ENCODE results near the gene PPP1R7.

Gene PPP1R7

GRCh38 chr2:241155936-241156335 lies 5.7 kb downstream of the PPP1R7 start:
- no peak overlapping the region for H3K4me3 ChIP-seq
- H3K27ac ChIP-seq, result no peak overlapping the region

DNA sequence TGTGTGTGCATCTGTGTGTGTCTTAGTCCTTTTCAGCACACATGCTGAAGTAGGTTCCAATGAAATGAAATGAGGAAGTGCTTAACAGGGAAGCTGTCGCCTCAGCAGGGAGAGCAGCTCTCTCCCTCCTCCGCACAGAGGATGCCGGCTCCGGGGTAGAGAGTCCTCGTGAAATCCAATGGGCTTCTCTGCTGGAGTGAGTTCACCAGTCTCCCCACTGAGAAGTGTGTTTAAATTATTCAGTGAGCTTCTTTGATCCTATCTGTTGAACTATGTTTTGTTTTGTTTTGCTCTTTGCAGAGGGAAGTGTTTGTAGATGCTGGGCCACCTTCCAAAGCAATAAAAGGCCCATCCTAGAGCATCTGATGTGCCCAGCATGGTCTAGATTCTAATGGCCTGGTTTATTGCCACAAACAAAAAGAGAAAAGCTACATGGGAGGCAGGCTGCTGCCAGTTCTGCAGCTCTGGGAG lies 6.7 kb downstream of the PPP1R7 start:
- no peak overlapping the region for H3K4me3 ChIP-seq
- H3K27ac ChIP-seq, result no peak overlapping the region

DNA sequence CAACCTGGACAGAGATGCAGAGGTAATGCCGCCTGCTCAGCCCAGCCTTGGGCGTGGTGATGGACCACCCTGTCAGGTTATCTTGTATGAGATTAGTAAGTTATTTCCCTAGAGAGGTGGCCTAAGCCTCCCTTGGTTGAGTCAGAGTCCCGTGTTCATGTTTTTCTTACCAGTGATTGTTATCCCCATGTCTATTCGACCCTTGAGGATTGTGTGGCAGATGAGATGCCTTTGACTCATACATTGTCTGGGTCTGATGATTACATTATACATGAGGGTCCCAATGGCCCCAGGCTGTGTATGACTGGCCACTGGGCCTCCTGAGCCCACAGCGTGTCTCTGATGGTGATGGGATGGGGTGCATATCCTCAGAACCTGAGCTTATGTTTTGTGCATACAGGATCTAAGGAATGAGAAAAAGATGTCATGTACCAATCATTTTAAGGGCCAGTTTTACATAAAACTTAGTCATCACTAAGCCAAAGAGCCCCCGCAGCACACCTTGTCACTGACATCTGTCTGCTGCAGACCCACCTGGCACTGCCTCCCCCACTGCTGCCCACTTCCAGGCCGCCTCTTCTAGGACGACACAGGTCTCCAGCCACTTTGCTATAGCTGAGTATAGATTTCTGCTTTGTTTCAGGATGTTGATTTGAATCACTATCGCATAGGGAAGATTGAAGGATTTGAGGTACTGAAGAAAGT lies 7.7 kb downstream of the PPP1R7 start:
- Histone ChIP-seq H3K4me3 (no peak overlapping the region), H3K27ac (no peak overlapping the region)

GRCh38 chr2:241158546-241158900 lies 8.3 kb downstream of the PPP1R7 start:
- Histone ChIP-seq H3K27ac (no peak overlapping the region), H3K4me3 (no peak overlapping the region)

- H3K4me3 ChIP-seq, result no peak overlapping the region
- no peak overlapping the region for H3K27ac ChIP-seq
Measured at GRCh38 chr2:241159116-241159515, 8.8 kb downstream of the PPP1R7 start.

GRCh38 chr2:241160318-241160717 lies 10.1 kb downstream of the PPP1R7 start:
- H3K27ac ChIP-seq, result no peak overlapping the region
- H3K4me3 ChIP-seq, result no peak overlapping the region

- H3K4me3 ChIP-seq, result no peak overlapping the region
- H3K27ac ChIP-seq, result peak overlapping the region in 7 of 21 experiments; percentile 6 to 78 (median 61)
Measured at GRCh38 chr2:241161646-241162281, 11.5 kb downstream of the PPP1R7 start.

- H3K27ac ChIP-seq, result no peak overlapping the region
- H3K4me3 ChIP-seq, result no peak overlapping the region
Measured at GRCh38 chr2:241163601-241164118, 13.4 kb downstream of the PPP1R7 start.

DNA sequence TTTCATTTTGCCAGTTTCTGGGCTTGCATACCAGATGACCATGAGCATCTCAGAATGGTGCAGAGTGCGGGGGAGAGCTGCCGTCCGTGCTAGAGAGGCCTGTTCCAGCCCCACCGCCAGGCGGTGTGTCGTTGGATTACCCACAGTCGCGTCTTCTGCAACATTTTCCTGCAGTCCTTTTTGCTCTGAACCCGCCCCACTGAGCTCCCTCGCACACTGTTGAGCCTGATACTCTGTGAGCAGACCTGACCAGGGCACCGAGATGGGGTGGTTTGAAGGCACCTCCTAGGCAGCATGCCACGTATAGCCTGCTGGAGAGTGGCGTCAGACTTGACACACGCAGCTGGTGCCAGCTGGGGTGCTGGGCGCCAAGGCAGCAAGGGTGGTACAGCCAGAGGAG lies 18.1 kb downstream of the PPP1R7 start:
- Histone ChIP-seq H3K4me3 (no peak overlapping the region), H3K27ac (no peak overlapping the region)

GRCh38 chr2:241173557-241173956 lies 23.3 kb downstream of the PPP1R7 start:
- H3K27ac ChIP-seq, result no peak overlapping the region
- H3K4me3 ChIP-seq, result no peak overlapping the region

DNA sequence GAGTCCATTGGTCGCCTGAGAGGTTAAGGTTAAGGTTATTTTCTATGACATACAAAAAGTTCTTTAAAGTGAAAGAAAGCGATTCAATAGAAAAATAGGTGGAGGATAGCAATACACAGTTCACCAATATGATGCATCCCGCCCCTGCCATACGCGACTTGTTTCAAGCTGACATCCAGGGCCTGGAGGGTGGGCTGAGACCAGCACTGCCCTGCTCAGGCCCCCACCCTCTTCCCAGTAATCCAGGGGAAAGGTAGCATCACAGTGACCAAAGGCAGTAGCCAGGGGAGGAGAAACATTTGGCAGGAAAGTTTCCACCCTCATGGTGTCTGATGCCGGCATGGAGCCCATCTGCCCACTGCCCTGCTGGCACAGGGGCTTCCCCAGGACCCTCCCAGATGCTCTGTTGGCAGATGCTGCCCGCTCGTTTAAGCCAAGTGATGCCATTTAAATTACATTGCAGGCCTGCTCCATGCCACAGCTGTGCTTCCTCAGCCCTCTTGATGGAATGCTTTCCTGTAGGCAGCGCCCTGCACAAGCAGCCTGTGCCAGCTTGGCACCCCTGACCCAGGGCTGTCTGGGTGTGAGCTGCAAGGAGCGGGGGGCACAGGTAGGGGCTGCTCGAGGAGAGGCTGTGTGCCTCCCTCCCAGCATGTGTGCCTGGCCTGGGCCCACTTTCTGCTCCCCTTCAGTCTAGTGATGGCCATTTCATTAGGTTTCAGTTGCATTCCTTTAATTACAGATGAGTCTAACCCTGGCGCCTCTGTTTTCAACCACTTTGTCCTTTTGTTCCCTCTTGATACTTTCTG lies 27.5 kb downstream of the PPP1R7 start:
- no peak overlapping the region for H3K27ac ChIP-seq
- no peak overlapping the region for H3K4me3 ChIP-seq

GRCh38 chr2:241178961-241179360 lies 28.7 kb downstream of the PPP1R7 start:
- Histone ChIP-seq H3K4me3 (no peak overlapping the region), H3K27ac (no peak overlapping the region)

DNA sequence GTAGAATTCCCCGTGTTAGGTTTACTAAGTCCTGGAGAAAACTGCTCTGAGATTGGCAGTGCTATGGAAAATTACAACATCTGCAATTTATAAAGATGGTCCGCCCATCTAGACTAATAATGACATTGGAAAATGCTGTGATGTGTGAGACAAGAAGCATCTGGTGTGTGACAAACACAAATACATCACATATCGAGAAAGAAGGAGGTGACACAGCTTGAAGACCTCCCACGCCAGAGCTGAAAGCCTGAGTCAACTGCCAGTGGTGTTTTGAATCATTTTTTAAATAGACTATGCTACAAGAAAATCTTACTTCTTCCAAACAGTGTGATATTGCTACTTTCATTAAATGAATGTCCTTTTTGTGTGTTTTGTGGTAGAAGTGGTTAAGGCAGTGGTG lies 29.6 kb downstream of the PPP1R7 start:
- Histone ChIP-seq H3K27ac (no peak overlapping the region), H3K4me3 (no peak overlapping the region)

GRCh38 chr2:241180495-241180894 lies 30.2 kb downstream of the PPP1R7 start:
- no peak overlapping the region for H3K4me3 ChIP-seq
- no peak overlapping the region for H3K27ac ChIP-seq

DNA sequence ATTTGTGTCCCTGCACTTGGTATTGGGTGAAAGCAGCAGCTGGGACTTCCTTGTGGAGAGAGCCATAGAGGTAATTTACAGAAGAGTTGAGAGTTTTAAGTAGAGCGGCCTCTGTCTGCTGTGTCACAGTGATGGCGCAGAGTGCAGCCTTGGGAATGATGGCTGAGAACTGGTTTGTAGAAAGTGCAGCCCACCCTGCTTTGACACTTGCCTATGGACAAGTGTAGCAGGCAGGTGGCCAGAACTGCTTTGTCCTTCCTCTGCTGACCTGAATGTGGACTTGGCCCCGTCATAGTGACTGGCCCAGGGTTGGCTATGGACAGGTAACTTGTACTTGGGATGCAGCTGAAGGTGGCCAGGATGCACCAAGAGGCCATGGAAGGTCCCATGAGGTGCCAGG lies 31.9 kb downstream of the PPP1R7 start:
- no peak overlapping the region for H3K27ac ChIP-seq
- no peak overlapping the region for H3K4me3 ChIP-seq

DNA sequence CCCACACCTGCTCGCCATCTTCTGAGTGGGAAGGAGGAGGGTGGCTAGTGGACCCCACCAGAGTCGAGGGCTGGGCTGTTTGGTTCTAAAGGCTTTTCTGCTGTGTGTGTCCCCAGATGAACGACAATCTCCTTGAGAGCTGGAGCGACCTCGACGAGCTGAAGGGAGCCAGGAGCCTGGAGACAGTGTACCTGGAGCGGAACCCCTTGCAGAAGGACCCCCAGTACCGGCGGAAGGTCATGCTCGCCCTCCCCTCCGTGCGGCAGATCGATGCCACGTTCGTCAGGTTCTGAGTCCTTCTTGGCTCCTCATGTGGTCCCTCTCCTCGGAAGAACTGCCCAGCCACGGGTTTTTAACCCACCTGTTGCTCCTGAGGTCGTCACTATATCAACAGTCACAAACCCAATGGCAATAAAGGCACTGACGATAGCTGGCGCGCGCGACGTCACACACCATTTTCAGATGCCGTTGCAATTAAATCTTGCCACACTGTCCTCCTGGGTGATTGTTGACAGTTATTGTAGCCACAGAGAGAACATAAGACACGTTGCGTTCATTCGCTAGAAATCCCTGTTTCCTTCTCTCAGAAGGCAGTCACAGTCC lies 32.4 kb downstream of the PPP1R7 start:
- no peak overlapping the region for H3K4me3 ChIP-seq
- no peak overlapping the region for H3K27ac ChIP-seq

GRCh38 chr2:241183221-241183620 lies 33.0 kb downstream of the PPP1R7 start:
- no peak overlapping the region for H3K27ac ChIP-seq
- H3K4me3 ChIP-seq, result no peak overlapping the region

DNA sequence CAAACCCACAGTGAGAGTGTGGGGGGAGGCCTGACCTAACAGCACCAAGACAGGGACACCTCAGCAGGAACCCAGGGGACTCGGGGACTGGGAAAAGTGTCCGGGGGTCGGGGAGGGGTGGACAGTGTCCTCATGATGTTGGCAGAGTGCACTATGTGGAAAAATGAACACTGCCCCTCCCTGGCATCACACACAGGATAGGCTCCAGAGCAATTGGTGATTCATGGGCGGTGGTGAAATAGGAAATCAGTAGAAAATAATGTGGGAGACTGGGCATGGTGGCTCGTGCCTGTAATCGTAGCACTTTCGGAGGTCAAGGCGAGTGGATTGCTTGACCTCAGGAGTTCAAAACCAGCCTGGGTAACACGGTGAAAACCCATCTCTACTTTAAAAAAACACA lies 34.6 kb downstream of the PPP1R7 start:
- Histone ChIP-seq H3K4me3 (no peak overlapping the region), H3K27ac (no peak overlapping the region)

GRCh38 chr2:241185961-241186360 lies 35.7 kb downstream of the PPP1R7 start:
- no peak overlapping the region for H3K4me3 ChIP-seq
- H3K27ac ChIP-seq, result no peak overlapping the region

Data from skin epidermis (tissue), 12 donors.